Stimulated activated CD4-positive, alpha-beta T cell treated with anti-CD3 and anti-CD28 coated beads, Interleukin-12 subunit alpha, Interleukin-12 subunit beta, amount 100 ng/mL, for 24 hours (primary cell): ENCODE data around the gene CALHM1.
"Not testable (repeated sequence)": the region's sequence is repeated elsewhere in the genome, so short reads cannot be mapped to it uniquely, and the experiment has no call there.

Experiments
- DNase-seq, 2 experiments: peaks; one replicate each; pipeline ENCODE4 v3.0.0-alpha.2; 2020; ENCODE audit warnings: low read depth in 2 of 2

Gene CALHM1

GRCh38 chr10:103429647-103430046 lies 29.1 kb downstream of the CALHM1 start:
- DNase-seq: no peak

GRCh38 chr10:103428989-103429643 lies 29.6 kb downstream of the CALHM1 start:
- DNase-seq: no peak

- no peak for DNase-seq
These were observed 30.8 kb downstream of the CALHM1 start for GRCh38 chr10:103427866-103428265.

- DNase-seq: no peak
These were observed 35.0 kb downstream of the CALHM1 start for GRCh38 chr10:103423748-103424147.

- no peak for DNase-seq
These were observed 39.6 kb downstream of the CALHM1 start for GRCh38 chr10:103419101-103419500.

GRCh38 chr10:103417601-103418000 lies 41.1 kb downstream of the CALHM1 start:
- DNase-seq: no peak

GRCh38 chr10:103417148-103417469 lies 41.6 kb downstream of the CALHM1 start:
- not testable (repeated sequence) for DNase-seq

GRCh38 chr10:103416436-103417147 lies 42.1 kb downstream of the CALHM1 start:
- DNase-seq: no peak

- no peak for DNase-seq
These were observed 43.1 kb downstream of the CALHM1 start for GRCh38 chr10:103415581-103415980.

GRCh38 chr10:103413564-103413963 lies 45.1 kb downstream of the CALHM1 start:
- DNase-seq: no peak
